ENCODE data around the gene DGUOK.
"Not testable (repeated sequence)": the region's sequence is repeated elsewhere in the genome, so short reads cannot be mapped to it uniquely, and the experiment has no call there.

Gene DGUOK

DNA sequence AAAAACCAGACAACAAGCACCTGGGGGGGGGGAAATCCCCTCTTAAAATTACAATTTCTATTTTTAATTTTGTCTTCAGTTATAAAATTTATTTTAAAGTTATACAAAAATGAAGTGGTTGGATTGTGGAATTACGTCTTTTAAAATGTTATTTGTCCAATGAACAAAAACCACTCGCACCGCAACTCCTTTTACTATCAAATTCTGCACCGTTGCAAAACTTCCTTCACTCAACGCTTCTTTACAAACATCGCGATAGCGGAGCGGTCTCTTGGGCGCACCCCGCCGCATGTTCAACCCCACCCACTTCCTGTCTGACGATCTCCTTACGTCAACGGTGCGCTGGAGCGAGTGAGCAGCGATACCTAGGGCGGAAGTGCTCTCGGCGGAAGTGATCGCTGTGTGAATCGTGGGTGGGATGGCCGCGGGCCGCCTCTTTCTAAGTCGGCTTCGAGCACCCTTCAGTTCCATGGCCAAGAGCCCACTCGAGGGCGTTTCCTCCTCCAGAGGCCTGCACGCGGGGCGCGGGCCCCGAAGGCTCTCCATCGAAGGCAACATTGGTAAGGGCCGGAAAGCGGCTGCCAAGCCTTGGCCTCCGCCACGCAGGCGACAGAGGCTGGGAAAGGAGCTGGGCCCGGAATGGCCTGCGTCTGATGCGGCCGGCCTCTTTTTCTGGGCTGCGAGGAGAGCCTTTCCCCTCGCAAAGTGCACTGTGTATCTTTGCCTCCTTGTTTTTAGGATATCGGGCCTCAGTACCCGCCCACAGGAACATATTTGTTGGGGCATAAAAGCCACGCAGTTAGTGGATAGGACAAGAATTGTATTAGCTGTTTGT, at the start of gene DGUOK:
TSS of gene DGUOK (plus strand) at position 388 of the 835 bp plus-strand sequence. CDS start at position 419, 31 bp downstream.
- peak; percentile 99 for DNase-seq

DNA sequence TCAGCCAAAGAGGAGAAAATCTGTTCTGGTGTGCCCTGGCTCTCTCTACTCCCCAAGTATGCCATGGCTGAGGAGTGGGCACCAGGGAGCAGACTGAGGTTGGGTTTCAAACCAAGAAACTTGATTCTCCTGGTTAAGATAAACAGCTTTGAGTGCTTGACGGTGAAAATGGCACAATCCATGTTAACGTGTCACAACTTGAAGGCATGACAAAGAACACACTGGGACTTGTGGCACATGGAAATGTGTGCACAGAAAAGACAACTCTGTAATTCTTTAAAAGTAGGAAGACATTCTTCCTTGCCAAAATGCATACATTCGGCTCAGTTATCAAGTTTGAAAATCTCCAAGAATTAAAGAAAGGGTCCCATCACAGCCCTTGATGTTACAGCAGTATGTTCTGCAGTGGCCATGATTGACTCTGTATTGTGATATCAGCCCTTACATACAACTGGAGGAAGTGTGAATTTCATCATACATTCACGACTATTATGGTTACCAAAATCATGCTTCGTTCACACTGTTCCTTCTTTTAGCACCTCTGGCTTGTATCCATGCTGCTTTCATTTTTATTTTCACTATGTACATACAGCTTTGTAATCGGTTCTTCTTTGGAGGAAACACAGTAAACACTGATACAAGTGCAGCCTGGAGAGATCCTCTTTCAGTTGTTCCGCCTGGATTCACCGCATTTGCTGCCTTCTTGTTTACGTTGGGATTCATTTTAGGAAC, 49.4 kb upstream of the DGUOK start:
- peak; percentile 9 for DNase-seq

- not testable (repeated sequence) for DNase-seq
Measured at GRCh38 chr2:73877984-73878383, 48.7 kb upstream of the DGUOK start.

DNA sequence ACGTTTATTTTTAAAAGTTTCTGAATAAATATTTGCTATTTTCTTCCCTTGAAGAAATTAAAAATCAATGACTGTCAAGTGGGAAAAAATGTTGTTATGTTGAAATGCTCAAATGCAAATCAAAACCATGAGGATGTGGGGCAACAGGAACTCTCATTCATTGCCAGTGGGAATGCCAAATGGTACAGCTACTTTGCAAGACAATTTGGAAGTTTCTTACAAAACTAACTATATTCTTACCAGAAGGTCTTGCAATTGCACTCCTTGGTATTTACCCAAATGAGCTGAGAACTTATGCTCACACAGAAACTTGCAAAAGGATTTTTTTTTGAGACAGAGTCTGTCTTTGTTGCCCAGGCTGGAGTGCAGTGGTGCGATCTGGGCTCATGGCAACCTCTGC, 41.3 kb upstream of the DGUOK start:
- DNase-seq: no peak

DNA sequence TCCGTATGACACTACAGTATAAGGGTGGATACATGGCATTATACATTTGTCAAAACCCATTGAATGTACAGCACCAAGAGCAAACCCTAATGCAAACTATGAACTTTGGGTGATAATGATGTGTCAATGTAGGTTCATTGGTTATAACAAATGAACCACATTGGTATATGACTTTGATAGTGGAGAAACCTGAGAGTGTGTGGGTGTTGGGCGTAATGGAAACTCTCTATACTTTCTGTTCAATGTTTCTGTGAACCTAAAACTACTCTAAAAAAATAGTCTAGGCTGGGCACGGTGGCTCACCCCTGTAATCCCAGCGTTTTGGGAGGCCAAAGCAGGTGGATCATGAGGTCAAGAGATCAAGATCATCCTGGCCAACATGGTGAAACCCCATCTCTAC, 40.3 kb upstream of the DGUOK start:
- DNase-seq: no peak

DNA sequence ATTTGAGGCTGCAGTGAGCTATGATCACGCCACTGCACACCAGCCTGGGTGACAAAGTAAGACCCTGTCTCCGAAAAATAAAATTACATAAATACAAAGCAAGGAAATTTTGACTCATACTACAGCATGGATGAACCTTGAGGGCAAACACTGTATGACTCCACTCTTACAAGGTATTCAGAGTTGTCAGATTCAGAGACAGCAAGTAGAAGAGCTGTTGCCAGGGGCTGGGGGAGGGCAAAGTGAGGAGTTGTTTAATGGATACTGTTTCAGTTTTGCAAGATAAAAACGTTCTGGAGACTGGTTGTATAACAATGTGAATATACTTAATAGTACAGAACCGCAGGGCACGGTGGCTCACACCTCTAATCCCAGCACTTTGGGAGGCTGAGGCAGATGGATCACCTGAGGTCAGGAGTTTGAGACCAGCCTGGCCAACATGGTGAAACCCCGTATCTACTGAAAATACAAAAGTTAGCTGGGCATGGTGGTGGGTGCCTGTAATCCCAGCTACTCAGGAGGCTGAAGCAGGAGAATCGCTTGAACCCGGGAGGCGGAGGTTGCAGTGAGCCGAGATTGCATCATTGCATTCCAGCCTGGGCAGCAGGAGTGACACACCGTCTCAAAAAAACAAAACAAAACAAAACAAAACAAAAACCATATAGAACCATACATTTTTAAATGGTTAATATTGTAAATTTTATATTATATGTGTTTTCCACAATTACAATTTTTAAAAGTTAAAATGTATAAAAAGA, 38.9 kb upstream of the DGUOK start:
- not testable (repeated sequence) for DNase-seq

DNA sequence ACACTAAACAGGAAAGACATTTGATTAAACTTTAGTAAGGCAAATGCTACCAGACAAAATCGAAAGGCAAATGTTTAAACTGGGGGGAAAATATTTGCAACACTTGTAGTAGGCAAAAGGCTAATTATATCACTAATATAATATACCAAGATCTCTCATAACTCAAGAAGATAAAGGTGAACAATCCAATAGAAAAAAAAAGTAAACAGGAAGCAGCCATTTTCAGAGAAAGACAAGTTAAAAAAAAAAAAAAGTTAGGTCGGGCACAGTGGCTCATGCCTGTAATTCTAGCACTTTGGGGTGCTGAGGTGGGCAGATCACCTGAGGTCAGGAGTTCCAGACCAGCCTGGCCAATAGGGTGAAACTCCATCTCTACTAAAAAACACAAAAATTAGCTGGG, 38.3 kb upstream of the DGUOK start:
- no peak for DNase-seq

GRCh38 chr2:73889206-73889605, 37.5 kb upstream of the DGUOK start:
- no peak for DNase-seq

DNA sequence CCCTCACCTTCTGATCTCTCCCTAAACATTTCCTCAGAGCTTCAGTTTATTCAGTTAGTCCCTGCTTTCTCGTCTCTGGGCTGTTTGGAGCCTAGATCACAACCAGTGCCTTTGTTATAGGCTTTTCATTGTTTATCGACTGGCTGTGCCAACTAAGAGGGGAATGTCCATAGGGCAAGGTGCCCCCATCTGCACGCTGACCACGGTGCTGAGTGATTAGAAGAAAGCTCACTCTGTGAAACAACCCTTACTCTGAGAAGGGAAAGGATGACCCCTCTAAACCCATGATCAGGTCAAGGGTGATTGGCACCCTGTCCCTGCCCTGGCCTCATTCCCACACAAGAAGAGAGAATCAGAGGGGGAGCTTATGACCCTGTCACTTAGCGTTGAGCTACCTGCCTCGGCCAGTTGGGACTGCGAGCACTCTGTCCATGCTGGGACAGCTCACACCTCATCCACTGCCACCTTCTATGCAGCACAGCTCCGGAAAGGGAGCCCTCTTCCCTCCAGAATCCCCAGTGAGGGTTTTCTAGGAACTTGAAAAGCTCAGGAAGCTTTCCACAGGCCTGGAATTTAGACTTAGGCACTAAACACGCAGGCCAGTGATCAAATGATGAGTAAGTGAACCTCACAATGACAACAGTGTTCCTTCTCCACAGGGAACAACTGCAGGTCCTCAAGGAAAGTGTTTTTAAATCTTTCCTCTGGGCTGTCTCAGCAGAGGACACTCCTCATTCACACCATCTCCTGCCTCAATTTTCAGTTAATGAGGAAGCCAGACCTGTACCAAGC, 36.2 kb upstream of the DGUOK start:
- DNase-seq: no peak

- no peak for DNase-seq
Measured at GRCh38 chr2:73891276-73891901, 35.3 kb upstream of the DGUOK start.

- no peak for DNase-seq
Measured at GRCh38 chr2:73892631-73893329, 33.9 kb upstream of the DGUOK start, which contains the start of gene ACTG2. Gene ACTG2 (plus strand): TSS chr2:73893008. CDS start chr2:73901312, 8,304 bp downstream.

DNA sequence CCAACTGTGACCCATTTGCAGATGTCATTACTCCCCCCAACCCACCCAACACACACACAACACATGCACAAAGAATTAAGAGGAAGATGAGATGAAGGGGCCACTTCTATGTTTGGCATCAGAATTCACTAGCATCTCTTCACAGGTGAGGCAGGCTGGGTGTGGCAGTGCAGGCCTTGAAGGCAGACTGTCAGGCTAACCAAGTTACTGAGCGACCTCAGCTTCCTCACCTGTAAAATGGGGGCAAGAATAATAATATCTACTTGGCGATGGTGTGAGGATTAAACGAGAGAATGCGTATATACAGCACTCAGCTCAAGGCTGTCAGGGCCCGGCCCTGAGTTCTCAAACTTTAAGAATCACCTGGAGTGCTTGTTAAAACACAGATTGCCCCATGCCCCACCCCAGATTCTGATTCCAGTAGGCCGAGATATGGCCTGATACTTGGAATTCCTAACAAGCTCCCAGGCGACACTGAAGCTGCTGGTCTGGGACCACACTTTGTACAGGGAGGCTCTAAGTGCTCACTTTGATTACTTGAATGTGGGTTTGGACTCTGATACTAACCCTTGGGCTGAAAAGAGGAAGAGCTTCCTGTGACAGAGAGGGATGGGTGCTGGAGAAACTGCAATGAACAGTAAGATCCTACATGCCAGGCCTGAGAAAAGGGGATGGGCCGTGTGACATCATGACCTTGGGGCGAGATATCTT, 32.8 kb upstream of the DGUOK start:
- DNase-seq: no peak

DNA sequence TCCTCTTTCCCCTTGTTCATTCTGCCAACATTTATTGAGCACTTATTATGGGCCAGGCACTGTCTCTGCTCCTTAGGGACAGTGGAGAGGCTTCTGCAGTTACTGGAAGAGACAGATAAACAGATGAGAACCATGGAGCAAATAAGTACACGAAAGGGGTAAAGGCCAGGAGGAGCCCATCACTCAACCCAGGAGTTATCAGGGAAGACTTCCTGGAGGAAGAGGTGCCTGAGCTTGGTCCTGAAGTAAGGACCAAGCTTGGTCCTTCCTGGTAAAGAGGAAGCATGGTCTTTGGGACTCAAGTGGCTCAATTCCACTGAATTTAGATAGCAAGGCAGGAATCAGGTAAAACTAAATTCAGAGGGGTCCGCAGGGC, 32.2 kb upstream of the DGUOK start:
- DNase-seq: no peak

DNA sequence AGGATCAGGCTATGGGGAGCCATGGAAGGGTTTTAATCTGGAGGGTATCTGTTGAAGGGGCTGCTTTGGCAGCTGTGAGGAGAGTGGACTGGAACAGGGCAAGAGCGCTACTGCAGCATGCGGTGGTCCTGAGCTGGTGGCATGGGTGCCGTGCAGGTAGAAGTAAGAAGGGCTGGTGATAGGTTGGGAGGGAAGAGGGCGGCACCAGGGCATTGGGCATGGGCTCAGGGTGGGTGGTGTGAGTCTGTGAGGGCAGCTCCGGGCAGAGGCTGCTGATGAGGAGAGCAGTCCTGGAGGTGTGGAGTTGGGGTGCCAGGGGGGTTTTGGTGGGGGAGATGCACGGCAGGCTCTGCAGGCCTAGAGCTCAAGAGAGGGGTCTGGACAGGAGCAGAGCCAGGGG, 31.8 kb upstream of the DGUOK start:
- DNase-seq: no peak

- no peak for DNase-seq
Measured at GRCh38 chr2:73895473-73895872, 31.2 kb upstream of the DGUOK start.

DNA sequence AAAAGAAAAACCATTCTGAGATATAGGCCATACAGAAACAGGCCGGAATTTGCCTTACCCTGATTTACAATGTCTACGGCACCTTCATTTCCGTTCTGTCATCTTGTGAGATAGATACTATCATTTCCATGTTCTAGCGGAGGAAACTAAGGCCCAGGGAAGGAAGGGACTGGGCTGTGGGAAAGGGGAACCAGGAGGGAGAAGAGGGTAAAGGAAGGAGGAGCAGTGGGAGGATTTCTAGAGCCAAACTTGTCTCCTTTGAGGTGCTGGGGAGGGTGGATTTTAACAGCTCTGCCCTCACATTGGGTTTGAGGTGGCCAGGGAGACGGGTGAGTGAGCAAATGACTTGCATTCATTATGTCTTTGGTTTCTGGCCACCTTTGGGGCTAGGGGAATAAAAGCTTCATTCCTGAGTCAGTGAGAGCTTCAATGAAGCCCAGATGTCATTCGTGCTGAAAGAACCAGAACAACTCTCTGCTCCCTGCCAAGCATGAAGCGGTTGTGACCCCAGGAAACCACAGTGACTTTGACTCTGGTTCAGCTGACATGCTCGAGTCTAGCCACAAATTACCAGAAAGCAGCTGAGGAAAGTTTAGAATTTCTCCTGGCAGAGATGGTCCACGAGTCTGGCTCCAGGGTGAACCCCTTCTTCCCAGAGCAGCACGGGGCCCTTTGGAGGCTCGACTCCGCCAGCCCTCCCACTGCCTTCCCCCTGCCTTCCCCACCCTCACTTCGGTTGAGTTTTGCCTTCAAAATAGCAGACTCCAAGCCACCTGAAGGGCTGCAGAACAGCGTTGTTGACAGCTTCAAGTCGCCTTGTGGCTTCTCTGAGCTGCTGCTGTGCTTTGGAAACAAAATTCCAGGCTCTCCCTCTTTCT, 30.1 kb upstream of the DGUOK start:
- DNase-seq: no peak

- no peak for DNase-seq
Measured at GRCh38 chr2:73897240-73897583, 29.5 kb upstream of the DGUOK start.

- no peak for DNase-seq
Measured at GRCh38 chr2:73897934-73898333, 28.7 kb upstream of the DGUOK start.

DNA sequence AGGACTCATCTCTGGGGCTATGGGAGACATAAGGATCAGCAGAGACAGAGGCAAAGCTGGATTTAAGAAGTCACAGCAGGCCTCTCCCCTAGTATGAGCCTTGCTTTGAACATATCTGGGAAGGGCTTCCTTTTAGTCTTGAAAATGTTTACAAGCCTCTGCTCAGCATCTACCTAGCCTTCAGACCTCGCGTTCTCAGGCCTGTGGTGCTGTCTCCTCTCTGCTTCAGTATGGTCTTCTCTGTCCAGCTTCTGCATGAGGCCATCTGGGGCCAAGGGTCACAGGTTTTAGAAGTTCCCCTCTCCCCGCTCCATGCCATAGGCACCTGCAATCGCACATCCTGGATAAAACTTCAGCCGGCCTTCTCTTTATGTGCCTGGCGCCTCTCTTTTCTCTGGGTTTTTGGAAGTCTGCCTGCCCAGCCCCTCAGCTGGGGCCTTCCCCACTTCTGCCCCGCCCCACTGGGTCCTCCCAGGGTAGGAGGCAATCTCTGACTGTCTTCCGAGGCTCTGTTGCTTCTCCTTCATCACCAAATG, 26.8 kb upstream of the DGUOK start:
- no peak for DNase-seq

DNA sequence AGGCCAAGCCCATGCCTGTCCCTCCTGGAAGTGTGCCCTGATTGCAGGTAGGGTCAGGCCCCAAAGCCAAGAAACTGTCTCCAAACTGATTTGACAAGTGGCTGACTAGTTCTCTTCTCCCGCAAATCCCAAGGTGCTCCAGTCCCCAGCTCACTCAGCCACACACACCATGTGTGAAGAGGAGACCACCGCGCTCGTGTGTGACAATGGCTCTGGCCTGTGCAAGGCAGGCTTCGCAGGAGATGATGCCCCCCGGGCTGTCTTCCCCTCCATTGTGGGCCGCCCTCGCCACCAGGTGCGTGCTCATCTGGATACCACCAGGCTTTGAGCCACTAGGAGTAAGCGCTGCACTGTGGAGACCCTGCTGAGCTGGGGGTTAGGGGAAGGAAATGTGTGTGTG, 25.5 kb upstream of the DGUOK start:
- DNase-seq: no peak

Measured in RPMI8226 (cell line).